GM12891 (cell line): ENCODE results near the gene TRAPPC4.

Experiments
- PAX5 ChIP-seq: IDR thresholded peaks from 2 replicates; pipeline ENCODE4 v1.6.1; 2011; ENCODE audit warnings: low read length, moderate library complexity, mild to moderate bottlenecking; ENCODE audit not compliant: insufficient read depth, severe bottlenecking
- POLR2A ChIP-seq: IDR thresholded peaks from 2 replicates; pipeline ENCODE4 v1.6.1; 2011; ENCODE audit warnings: low read depth, low read length, control low read depth
- POLR2AphosphoS5 ChIP-seq: IDR thresholded peaks from 2 replicates; pipeline ENCODE4 v1.6.1; 2011; ENCODE audit warnings: low read depth, low read length, control low read depth
- SPI1 ChIP-seq: IDR thresholded peaks from 2 replicates; pipeline ENCODE4 v1.6.1; 2011; ENCODE audit warnings: low read depth, low read length, control low read depth
- TAF1 ChIP-seq: IDR thresholded peaks from 2 replicates; pipeline ENCODE4 v1.6.1; 2011; ENCODE audit warnings: low read depth, low read length, control low read depth

DNA sequence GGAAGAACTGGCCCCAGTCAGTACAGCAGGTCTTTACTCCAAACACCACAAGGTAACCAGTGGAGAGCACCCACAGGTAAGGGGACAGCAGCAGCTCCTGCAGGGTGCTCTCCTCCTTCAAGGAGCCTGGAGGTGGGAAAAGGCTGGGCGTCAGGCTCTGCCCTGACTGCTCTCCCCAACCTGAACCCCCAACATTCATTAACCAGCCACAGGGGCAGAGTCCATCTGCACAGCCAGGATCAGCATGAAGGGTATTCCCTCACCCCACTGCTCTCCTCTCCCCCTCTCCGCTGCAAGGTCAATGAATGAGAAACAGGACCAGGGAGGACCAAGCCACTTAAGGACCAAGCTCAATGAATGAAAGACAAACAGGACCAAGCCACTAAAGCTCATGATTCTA, 8.4 kb downstream of the TRAPPC4 start:
- TF ChIP-seq POLR2AphosphoS5 (no peak), POLR2A (no peak), TAF1 (no peak), SPI1 (no peak), PAX5 (no peak)
